HG03196 (cell line): Measurements from ENCODE around the gene DEFB128.
"Not testable (repeated sequence)": the region's sequence is repeated elsewhere in the genome, so short reads cannot be mapped to it uniquely, and the experiment has no call there.

Source experiments
- ATAC-seq: cut with Tn5 transposase; IDR thresholded peaks from one replicate; pipeline ENCODE4 v1.9.1; 2021; ENCODE audit not compliant: unreplicated experiment

The DEFB128 gene

DNA sequence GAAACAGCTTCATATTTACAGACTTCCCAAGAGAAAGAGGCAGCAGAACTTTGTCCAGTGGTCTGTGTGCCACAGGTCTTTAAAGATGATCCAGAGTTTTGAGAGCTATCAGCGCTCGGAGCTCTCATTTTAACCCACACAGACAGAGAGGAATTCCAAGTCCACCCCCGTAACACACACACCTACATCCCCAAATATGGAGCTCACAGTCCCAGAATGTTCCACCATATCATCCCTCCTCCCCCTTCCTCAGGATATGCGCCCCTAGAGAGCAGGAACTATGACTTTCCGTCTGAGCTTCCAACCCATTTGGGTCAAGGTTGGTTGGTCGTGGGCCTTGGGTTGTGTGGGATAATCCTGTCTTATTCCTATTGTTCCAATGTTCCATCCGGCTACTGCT is at the start of gene DEFB128:
TSS of gene DEFB128 (minus strand) at position 101 of the 400 bp plus-strand sequence. CDS start at position 13, 88 bp downstream.
- ATAC-seq: no peak

DNA sequence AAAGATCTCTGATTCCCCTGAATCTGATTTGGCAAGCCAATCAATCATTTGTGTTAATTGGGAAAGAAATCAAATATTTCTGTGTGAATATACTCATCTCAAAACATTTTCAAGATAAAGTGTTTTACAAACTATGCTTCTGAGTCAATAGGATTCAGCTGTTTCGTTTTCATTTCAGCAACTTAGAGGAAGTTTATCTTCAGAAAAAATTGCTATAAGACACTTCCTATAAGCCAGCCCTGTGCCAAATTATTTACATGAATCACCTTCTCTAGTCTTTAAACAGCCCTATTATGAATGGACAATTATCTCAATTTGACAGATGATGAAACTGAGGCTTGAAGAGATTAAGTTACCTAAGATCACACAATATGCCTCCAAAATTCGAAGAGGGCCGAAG is 48.4 kb upstream of the DEFB128 start:
- no peak for ATAC-seq

- ATAC-seq: peak; percentile 68
Observed at GRCh38 chr20:237489-237888, 48.0 kb upstream of the DEFB128 start.

GRCh38 chr20:235891-236290 is 46.4 kb upstream of the DEFB128 start:
- no peak for ATAC-seq

- ATAC-seq: no peak
Observed at GRCh38 chr20:227439-228105, 38.1 kb upstream of the DEFB128 start.

- no peak for ATAC-seq
Observed at GRCh38 chr20:226958-227357, 37.4 kb upstream of the DEFB128 start, which contains the start of gene DEFB129. DEFB129 (plus strand) TSS chr20:227258; CDS start chr20:227289, 31 bp downstream.

- not testable (repeated sequence) for ATAC-seq
Observed at GRCh38 chr20:225879-226278, 36.4 kb upstream of the DEFB128 start.

DNA sequence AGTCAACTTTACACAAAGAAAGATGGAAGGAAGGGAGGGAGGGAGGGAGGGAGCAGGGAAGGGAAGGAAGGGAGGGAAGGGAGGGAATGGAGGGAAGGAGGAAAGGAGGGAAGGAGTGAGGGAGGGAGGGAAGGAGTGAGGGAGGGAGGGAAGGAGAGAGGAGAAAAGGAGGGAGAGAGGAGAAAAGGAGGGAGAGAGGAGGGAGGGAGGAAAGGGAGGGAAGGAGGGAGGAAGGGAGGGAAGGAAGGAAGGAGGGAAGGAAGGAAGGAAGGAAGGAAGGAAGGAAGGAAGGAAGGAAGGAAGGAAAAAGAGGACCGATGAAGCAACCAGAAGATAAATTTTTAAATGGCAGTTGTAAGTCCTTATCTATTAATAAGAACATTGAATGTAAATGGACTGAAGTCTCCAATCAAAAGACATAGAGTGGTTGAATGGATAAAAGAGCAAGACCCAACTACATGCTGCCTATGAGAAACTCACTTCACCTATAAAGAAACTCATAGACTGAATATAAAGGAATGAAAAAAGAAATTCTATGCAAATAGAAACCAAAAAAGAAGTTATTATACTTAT is 31.8 kb upstream of the DEFB128 start:
- ATAC-seq: no peak

DNA sequence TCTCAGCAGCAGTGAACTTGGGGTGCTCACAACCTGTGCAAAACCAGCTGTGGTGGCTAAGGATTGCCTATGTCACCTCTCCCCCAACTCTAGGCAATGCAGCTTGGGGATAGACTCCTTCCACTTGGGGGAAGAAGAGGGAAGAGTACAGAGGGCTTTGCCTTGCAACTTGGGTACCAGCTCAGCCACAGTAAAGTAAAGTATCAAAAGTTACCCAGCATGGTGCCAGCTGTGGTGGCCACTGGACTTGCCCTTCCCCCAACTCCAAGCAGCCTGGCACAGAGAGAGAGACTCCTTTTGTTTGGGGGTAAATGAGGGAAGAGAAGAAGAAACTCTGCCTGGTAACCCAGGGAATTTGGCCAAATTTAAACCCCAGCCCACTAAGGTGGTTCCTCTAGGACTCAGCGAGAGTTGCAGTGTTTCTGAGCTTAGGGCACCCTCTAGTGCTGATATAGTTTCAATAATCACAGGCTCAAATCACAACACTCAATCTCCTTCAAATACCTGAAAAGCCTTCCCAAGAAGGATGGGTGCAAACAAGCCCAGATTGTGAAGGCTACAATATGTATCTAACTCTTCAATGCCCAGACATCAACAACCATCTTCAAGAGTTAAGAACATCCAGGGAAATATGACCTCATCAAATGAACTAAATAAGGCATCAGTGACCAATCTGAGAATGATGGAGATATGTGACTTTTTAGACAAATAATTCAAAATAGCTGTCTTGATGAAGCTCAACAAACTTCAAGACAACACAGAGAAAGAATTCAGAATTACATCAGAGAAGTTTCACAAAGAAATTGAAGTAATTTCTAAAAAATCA is 30.0 kb upstream of the DEFB128 start:
- no peak for ATAC-seq

DNA sequence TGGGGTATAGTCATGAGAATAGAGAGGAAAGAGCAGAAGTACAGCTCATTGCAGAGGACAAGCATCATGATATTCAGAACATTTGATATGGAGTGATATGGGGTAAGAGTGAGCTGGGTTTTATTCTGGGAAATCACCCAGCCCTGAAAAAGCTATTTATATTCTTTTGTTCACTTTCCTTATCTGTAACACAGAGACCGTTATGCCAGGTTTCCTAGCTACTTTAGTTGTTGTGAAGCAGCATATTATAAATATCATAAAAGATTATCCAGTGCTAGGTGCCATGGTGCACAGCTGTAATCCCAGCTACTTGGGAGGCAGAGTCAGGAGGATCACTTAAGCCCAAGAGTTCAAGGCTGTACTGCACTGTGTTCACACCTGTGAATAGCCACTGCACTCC is 27.8 kb upstream of the DEFB128 start:
- no peak for ATAC-seq

GRCh38 chr20:215796-216195 is 26.3 kb upstream of the DEFB128 start:
- ATAC-seq: no peak

- ATAC-seq: no peak
Observed at GRCh38 chr20:214383-214782, 24.9 kb upstream of the DEFB128 start.

GRCh38 chr20:210809-211502 is 21.4 kb upstream of the DEFB128 start:
- no peak for ATAC-seq

DNA sequence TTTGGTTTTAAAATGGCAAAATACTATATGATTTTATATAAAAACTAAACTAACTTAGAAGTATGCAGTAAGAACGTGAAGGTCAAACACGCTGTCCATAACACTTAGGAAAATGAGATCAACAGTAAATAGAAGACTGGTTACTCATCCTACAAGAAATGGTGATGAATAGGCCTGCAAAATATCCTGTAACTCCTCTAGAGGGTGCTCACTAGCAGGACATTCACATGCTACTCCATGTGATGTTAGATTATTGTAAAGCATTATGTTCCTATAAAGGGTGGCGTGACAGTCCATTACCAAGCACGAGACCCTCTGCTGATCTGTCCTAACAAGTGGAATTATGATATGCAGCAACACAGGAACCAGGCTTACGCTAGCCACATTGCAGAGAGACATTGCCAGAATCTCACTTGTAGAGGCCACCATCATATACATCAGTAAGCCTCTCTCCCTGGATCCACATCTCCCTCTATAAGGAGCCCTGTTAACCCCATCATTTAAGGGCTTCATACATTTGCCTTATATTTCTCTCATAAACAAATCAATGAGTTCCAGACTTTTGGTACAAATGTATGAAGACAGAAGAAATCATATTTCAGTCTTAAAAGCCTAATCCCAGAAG is 19.5 kb upstream of the DEFB128 start:
- no peak for ATAC-seq

DNA sequence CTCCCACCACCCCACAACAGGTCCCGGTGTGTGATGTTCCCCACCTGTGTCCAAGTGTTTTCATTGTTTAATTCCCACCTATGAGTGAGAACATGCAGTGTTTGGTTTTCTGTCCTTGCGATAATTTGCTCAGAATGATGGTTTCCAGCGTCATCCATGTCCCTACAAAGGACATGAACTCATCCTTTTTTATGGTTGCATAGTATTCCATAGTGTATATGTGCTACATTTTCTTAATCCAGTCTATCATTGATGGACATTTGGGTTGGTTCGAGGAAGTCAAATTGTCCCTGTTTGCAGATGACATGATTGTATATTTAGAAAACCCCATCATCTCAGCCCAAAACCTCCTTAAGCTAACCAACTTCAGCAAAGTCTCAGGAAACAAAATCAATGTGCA is 14.1 kb upstream of the DEFB128 start:
- ATAC-seq: not testable (repeated sequence)

DNA sequence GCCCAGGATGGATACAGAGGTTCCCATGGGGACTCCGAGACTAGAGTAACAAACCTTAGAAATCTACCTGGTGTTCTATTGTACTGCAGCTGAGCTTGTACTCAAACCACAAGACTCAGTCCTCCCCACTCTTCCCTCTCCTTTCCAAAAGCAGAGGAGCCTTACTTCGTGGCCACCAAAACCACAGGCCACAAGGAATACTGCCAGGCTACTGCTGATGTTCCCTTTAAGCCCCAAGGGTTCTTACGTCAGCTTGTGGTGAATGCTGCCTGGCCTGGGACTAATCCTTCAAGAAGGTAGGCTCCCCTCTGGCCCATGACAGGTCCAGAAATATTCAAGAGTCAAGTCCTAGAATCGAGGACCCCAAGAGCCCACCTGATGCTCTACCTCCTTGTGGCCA is 10.5 kb upstream of the DEFB128 start:
- ATAC-seq: no peak

DNA sequence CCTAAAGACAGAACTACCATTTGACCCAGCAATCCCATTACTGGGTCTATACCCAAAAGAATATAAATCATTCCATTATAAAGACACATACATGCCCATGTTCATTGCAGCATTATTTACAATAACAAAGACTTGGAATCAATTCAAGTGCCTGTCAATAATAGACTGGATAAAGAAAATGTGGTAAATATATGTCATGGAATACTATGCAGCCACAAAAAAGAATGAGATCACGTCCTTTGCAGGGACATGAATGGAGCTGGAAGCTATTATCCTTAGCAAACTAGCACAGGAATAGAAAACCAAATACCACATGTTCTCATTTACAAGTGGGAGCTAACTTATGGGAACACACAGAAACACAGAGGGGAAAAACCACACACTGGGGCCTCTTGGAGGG is 8.7 kb upstream of the DEFB128 start:
- no peak for ATAC-seq

GRCh38 chr20:187733-188132 is 1.8 kb downstream of the DEFB128 start:
- ATAC-seq: no peak

DNA sequence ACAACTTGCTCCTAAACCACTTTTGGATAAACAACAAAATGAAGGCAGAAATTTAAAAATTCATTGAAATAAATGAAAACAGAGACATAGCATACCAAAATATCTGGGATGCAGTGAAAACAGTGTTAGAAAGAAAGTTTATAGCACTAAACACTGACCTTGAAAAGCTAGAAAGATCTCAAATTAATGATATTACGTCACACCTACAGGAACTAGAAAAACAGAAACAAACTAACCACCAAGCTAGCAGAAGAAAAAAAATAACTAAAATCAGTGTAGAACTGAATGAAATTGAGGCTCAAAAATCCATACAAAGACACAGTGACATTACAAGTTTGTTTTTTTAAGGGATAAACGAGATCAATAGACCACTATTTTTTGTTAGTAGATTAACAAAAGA is 5.2 kb downstream of the DEFB128 start:
- ATAC-seq: no peak

- ATAC-seq: no peak
Observed at GRCh38 chr20:168876-169275, 20.6 kb downstream of the DEFB128 start.

DNA sequence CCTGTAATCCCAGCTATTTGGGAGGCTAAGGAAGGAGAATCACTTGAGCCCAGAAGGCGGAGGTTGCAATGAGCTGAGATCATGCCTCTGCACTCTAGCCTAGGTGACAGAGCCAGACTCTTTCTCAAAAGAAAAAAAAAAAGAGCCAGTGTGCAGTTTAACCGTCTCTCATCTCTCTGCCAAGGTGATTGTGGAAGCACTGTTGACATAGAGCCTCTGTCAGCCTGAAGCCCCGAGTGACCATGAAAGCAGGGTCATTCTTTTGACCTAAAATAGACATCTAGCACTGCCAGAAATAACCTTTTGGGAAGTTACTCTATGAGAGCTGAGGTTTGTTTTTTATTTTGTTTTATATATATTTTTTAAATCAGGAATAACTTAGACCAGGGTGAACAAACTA is 24.9 kb downstream of the DEFB128 start:
- ATAC-seq: no peak
